CD14-positive monocyte (primary cell): ENCODE measurements around the gene TMEM44. TPM values are rescaled to one million over a fixed set of nuclear protein-coding genes. Genes with fewer than 3 reads are reported as not detected.
A peak's percentile ranks its signal among the peaks of the same experiment; 100 is the strongest.

Experiments used
- DNase-seq, 3 donors: peaks; one replicate each; pipeline ENCODE4 v3.0.0-alpha.2; 2011 to 2022
- H2AFZ ChIP-seq: 2 replicates; pipeline ENCODE4 v1.6.0; 2012; ENCODE audit warnings: mild to moderate bottlenecking, low read depth, low read length, inconsistent platforms; ENCODE audit not compliant: insufficient read depth, poor library complexity, severe bottlenecking
- H3K27ac ChIP-seq, 2 donors: 1 replicate in 1 of 2; 2 replicates in 1 of 2; pipeline ENCODE4 v1.5.1; 2012 to 2013; ENCODE audit warnings: low read length in 2 of 2, control low read depth in 1 of 2, inconsistent platforms in 1 of 2, low read depth in 1 of 2, mild to moderate bottlenecking in 1 of 2
- H3K27me3 ChIP-seq, 2 donors: one replicate each; pipeline versions ENCODE4 v1.6.0 to v1.6.1; 2011 to 2013; ENCODE audit warnings: low read length in 2 of 2; ENCODE audit not compliant: control insufficient read depth in 2 of 2, insufficient read depth in 2 of 2
- H3K36me3 ChIP-seq, 2 donors: replicated peaks in 1 of 2; 1 replicate in 1 of 2; 2 replicates in 1 of 2; pipeline versions ENCODE4 v1.5.1 to v1.6.1; 2012 to 2013; ENCODE audit warnings: low read length in 2 of 2, control low read depth in 1 of 2, inconsistent platforms in 1 of 2, mild to moderate bottlenecking in 1 of 2; ENCODE audit not compliant: insufficient read depth in 2 of 2, control insufficient read depth in 1 of 2
- H3K4me1 ChIP-seq, 2 donors: 1 replicate in 1 of 2; 2 replicates in 1 of 2; pipeline versions ENCODE4 v1.5.1 to v1.6.1; 2012 to 2013; ENCODE audit warnings: low read length in 2 of 2, control low read depth in 1 of 2, inconsistent platforms in 1 of 2, mild to moderate bottlenecking in 1 of 2, moderate library complexity in 1 of 2; ENCODE audit not compliant: insufficient read depth in 2 of 2, control insufficient read depth in 1 of 2
- H3K4me2 ChIP-seq: replicated peaks from 2 replicates; pipeline ENCODE3; 2012; ENCODE audit warnings: low read length, moderate library complexity, mild to moderate bottlenecking; ENCODE audit not compliant: poor library complexity, severe bottlenecking; ENCODE audit errors: extremely low read depth
- H3K4me3 ChIP-seq, 3 experiments: fragments of 200-600 bp in 1 of 3; sonication (generic) in 1 of 3; replicated peaks in 1 of 3; 1 replicate in 2 of 3; 2 replicates in 1 of 3; pipeline ENCODE4 v1.5.1; 2011 to 2013; ENCODE audit warnings: low read length in 3 of 3, mild to moderate bottlenecking in 3 of 3, control low read depth in 2 of 3, low read depth in 2 of 3, inconsistent platforms in 1 of 3, moderate library complexity in 1 of 3
- H3K79me2 ChIP-seq: 2 replicates; pipeline ENCODE4 v1.6.0; 2012; ENCODE audit warnings: mild to moderate bottlenecking, control low read depth, inconsistent platforms, low read length, moderate library complexity; ENCODE audit not compliant: insufficient read depth
- H3K9ac ChIP-seq: 2 replicates; pipeline ENCODE4 v1.6.0; 2017; ENCODE audit warnings: low read length, mild to moderate bottlenecking; ENCODE audit not compliant: insufficient read depth, poor library complexity, severe bottlenecking
- H3K9me3 ChIP-seq, 2 donors: replicated peaks in 1 of 2; 1 replicate in 1 of 2; 2 replicates in 1 of 2; pipeline versions ENCODE4 v1.5.1 to v1.6.1; 2012 to 2013; ENCODE audit warnings: low read length in 2 of 2, control low read depth in 1 of 2; ENCODE audit not compliant: control insufficient read depth in 1 of 2, insufficient read depth in 1 of 2
- H4K20me1 ChIP-seq: 2 replicates; pipeline ENCODE4 v1.6.0; 2012; ENCODE audit warnings: mild to moderate bottlenecking, low read length, control low read depth, moderate library complexity; ENCODE audit not compliant: insufficient read depth
- H3K27ac Mint-ChIP-seq, 7 donors: one replicate each; pipeline ENCODE4 v1.8.0; 2020; ENCODE audit warnings: mild to moderate bottlenecking in 7 of 7, mixed read lengths in 7 of 7, moderate library complexity in 6 of 7, inconsistent platforms in 2 of 7
- H3K27me3 Mint-ChIP-seq, 3 donors: one replicate each; pipeline ENCODE4 v1.8.0; 2021 to 2022; ENCODE audit warnings: low read depth in 3 of 3, mild to moderate bottlenecking in 3 of 3, mixed read lengths in 3 of 3, moderate library complexity in 3 of 3, inconsistent platforms in 1 of 3
- H3K36me3 Mint-ChIP-seq, 2 donors: one replicate each; pipeline ENCODE4 v1.8.0; 2020; ENCODE audit warnings: mixed read lengths in 2 of 2, inconsistent platforms in 1 of 2, mild to moderate bottlenecking in 1 of 2
- H3K4me1 Mint-ChIP-seq: one replicate; pipeline ENCODE4 v1.8.0; 2020; ENCODE audit warnings: mild to moderate bottlenecking, mixed read lengths
- H3K4me3 Mint-ChIP-seq, 2 donors: one replicate each; pipeline ENCODE4 v1.8.0; 2020; ENCODE audit warnings: mild to moderate bottlenecking in 2 of 2, mixed read lengths in 2 of 2, moderate library complexity in 1 of 2
- H3K9me3 Mint-ChIP-seq, 7 donors: one replicate each; pipeline ENCODE4 v1.8.0; 2020 to 2022; ENCODE audit warnings: mixed read lengths in 7 of 7, mild to moderate bottlenecking in 6 of 7, moderate library complexity in 6 of 7, inconsistent platforms in 2 of 7
- CTCF ChIP-seq: fragments of 200-600 bp; IDR thresholded peaks from one replicate; pipeline ENCODE4 v1.8.0; 2022; ENCODE audit warnings: antibody characterized with exemption, mild to moderate bottlenecking
- WGBS: methylation state at CpG from one replicate; pipeline ENCODE4 v1.1.5; 2013; ENCODE audit warnings: missing lambda C conversion rate; ENCODE audit not compliant: insufficient coverage; 5-methylcytosine and 5-hydroxymethylcytosine counted together
- intact Hi-C, 2 donors: fragments of 100-400 bp; cut with micrococcal nuclease; formaldehyde crosslinking; loops; one replicate each; pipeline versions ENCODE4 v1.15.0 to v1.15.1; 2023
- polyA plus RNA-seq, 3 donors: library from polyadenylated mRNA; depleted of rRNA in 1 of 3; unstranded in 2 of 3; stranded (reverse) in 1 of 3; fragments of 300-500 nt in 2 of 3; fragments of >200 nt in 1 of 3; fragmentation: Illumina TruSeq in 2 of 3; gene quantifications; 1 replicate in 2 of 3; 2 replicates in 1 of 3; pipeline ENCODE4 v1.2.3, GENCODE V29; 2012 to 2021

TMEM44 gene
- polyA plus RNA-seq, 3 donors, result 0.68 TPM; not detected in 2

- Histone ChIP-seq H3K9me3 (no peaks in the 10 kb centered on the region), H3K36me3 (no peaks in the 10 kb centered on the region), H3K27ac (no peak overlapping the region), H3K4me3 (no peak overlapping the region), H4K20me1 (no peaks in the 10 kb centered on the region), H3K27me3 (no peaks in the 10 kb centered on the region), H3K79me2 (no peaks in the 10 kb centered on the region), H3K4me1 (peaks cover 0 to 5% of the 10 kb centered on the region in 2 donors), H2AFZ (no peak overlapping the region), H3K4me2 (no peak overlapping the region), H3K9ac (no peak overlapping the region)
- H3K27ac Mint-ChIP-seq, result peak overlapping the region in 1 of 7 donors; percentile 58
- H3K9me3 Mint-ChIP-seq, result peaks cover 0 to 1% (median 0%) of the 10 kb centered on the region in 7 donors
- TF ChIP-seq CTCF, result no peak
- DNase-seq, result no peak
- WGBS, result 95% methylated on average over 7 of the region's 10 CpGs
- H3K4me3 Mint-ChIP-seq, result no peak overlapping the region
- peaks cover 3% of the 10 kb centered on the region for H3K4me1 Mint-ChIP-seq
- no peaks in the 10 kb centered on the region for H3K36me3 Mint-ChIP-seq
- H3K27me3 Mint-ChIP-seq, result no peaks in the 10 kb centered on the region
- intact Hi-C loops, result no loop called here
Observed at GRCh38 chr3:194607592-194608389, 25.4 kb downstream of the TMEM44 start.

- H3K4me1 Mint-ChIP-seq, result no peaks in the 10 kb centered on the region
- H3K27me3 ChIP-seq, result no peaks in the 10 kb centered on the region
- no peaks in the 10 kb centered on the region for H3K27me3 Mint-ChIP-seq
- H4K20me1 ChIP-seq, result no peaks in the 10 kb centered on the region
- TF ChIP-seq CTCF, result no peak
- no peak overlapping the region for H3K27ac Mint-ChIP-seq
- H3K9me3 ChIP-seq, result no peaks in the 10 kb centered on the region
- WGBS, result no CpG with 5 or more reads among the region's 3 CpGs
- H3K79me2 ChIP-seq, result no peaks in the 10 kb centered on the region
- H3K4me2 ChIP-seq, result no peak overlapping the region
- H3K9ac ChIP-seq, result no peak overlapping the region
- H3K36me3 ChIP-seq, result no peaks in the 10 kb centered on the region
- no peak for DNase-seq
- H3K4me3 ChIP-seq, result no peak overlapping the region
- H3K9me3 Mint-ChIP-seq, result peaks cover 0 to 2% (median 0%) of the 10 kb centered on the region in 7 donors
- H3K4me1 ChIP-seq, result peaks cover 0 to under 1% of the 10 kb centered on the region in 2 donors
- intact Hi-C loops, result no loop called here
- H3K36me3 Mint-ChIP-seq, result no peaks in the 10 kb centered on the region
- no peak overlapping the region for H2AFZ ChIP-seq
- no peak overlapping the region for H3K27ac ChIP-seq
- no peak overlapping the region for H3K4me3 Mint-ChIP-seq
Observed at GRCh38 chr3:194606941-194607340, 26.3 kb downstream of the TMEM44 start.
